ENCODE measurements around the gene LARP4.
"Not testable (repeated sequence)": the region's sequence is repeated elsewhere in the genome, so short reads cannot be mapped to it uniquely, and the experiment has no call there.

DNA sequence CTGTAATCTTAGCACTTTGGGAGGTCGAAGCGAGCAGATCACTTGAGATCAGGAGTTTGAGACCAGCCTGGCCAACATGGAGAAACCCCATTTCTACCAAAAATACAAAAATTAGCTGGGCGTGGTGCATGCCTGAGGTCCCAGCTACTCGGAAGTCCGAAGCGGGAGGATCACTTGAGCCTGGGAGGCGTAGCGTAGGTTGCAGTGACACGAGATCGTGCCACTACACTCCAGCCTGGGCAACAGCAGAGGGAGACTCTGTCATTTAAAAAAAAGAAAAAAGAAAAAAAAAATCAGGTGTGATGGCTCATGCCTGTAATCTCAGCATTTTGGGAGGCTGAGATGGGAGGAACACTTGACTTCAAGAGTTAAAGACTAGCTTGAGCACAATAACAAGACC lies 11.9 kb upstream of the LARP4 start:
- not testable (repeated sequence) for TF ChIP-seq CTCF (IDR thresholded peaks at IDR 0.05; ENCODE audit: extremely low read depth in 1 of 2, insufficient read depth in 1 of 2, low read depth in 1 of 2, low read length in 2 of 2); POLR2A (IDR thresholded peaks at IDR 0.05; ENCODE audit: low read depth, low read length); POLR2AphosphoS5 (IDR thresholded peaks at IDR 0.05; ENCODE audit: insufficient read depth, low read depth, low read length); FOS (IDR thresholded peaks at IDR 0.05; ENCODE audit: borderline replicate concordance, insufficient read depth, low read length)
